Thyroid gland (tissue), 4 donors: ENCODE results near the gene PRKCH. TPM values are rescaled to one million over a fixed set of nuclear protein-coding genes. Genes with fewer than 3 reads are reported as not detected.

Source experiments
- DNase-seq, 2 donors: peaks; one replicate each; pipeline ENCODE4 v3.0.0-alpha.2; 2019
- H3K27ac ChIP-seq, 3 donors: fragments of 200-600 bp; sonication (generic); 1 replicate in 2 of 3; 2 replicates in 1 of 3; pipeline ENCODE4 v1.5.1; 2016 to 2019; ENCODE audit warnings: mild to moderate bottlenecking in 1 of 3, moderate library complexity in 1 of 3
- H3K27me3 ChIP-seq: fragments of 200-600 bp; sonication (generic); one replicate; pipeline ENCODE4 v1.5.1; 2019
- H3K36me3 ChIP-seq, 2 donors: fragments of 200-600 bp; sonication (generic); one replicate each; pipeline ENCODE4 v1.5.1; 2016 to 2019
- H3K4me1 ChIP-seq, 2 donors: fragments of 200-600 bp; sonication (generic); one replicate each; pipeline ENCODE4 v1.5.1; 2017 to 2019
- H3K4me3 ChIP-seq, 3 donors: fragments of 200-600 bp; sonication (generic); replicated peaks in 1 of 3; 1 replicate in 2 of 3; 2 replicates in 1 of 3; pipeline ENCODE4 v1.5.1; 2016; ENCODE audit warnings: mild to moderate bottlenecking in 1 of 3
- H3K9me3 ChIP-seq: fragments of 200-600 bp; sonication (generic); one replicate; pipeline ENCODE4 v1.5.1; 2017
- POLR2A ChIP-seq, 2 donors: fragments of 450-650 bp; IDR thresholded peaks; one replicate each; pipeline ENCODE4 v1.6.1; 2017; ENCODE audit warnings: antibody characterized with exemption in 2 of 2, mild to moderate bottlenecking in 2 of 2, moderate library complexity in 1 of 2
- WGBS, 2 donors: methylation state at CpG; one replicate each; pipeline ENCODE4 v1.1.5; 2017; 5-methylcytosine and 5-hydroxymethylcytosine counted together
- intact Hi-C: fragments of 100-400 bp; cut with DNase I; formaldehyde crosslinking; loops from one replicate; pipeline ENCODE4 v1.15.1; 2023
- total RNA-seq, 4 donors: library from RNA; depleted of rRNA; stranded (reverse); fragments of >200 nt; gene quantifications; one replicate each; pipeline ENCODE4 v1.2.3, GENCODE V29; 2016
- TF ChIP-seq, protein P1 (sequence below), 6 experiments: fragments of 200-600 bp in 3 of 6; fragments of 450-650 bp in 3 of 6; sonication (generic) in 3 of 6; IDR thresholded peaks; one replicate each; pipeline ENCODE4 v1.5.1; 2016 to 2019; ENCODE audit warnings: antibody characterized with exemption in 6 of 6, mild to moderate bottlenecking in 2 of 6, inconsistent platforms in 1 of 6, moderate library complexity in 1 of 6

Gene PRKCH
- total RNA-seq, 4 donors from 2014 or later: 34.0 to 68.7 (median 49.8) TPM

DNA sequence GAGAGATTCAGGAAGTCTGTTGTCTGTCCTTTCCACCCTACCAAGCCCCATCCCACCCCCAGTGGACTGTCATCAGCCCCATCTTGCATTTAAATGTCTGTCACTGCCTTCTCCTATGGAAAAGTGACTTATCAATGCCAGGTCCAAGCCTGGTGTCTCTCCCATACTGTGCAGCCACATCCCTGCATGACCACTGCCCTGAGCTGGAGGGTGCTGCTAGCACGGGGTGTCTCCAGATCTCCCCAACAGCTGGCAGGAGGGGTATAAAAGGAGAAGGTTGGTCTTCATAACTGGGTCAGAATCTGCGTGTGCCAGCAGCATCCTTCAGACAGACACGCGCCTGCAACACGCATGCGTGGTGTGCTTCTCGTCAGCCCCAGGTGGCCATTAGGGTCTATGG is 219.6 kb downstream of the PRKCH start:
- WGBS, 2 donors: 85 to 96% methylated on average over 7 of the region's 7 CpGs
- Histone ChIP-seq H3K27me3 (no peaks in the 10 kb centered on the region), H3K27ac (peak overlapping the region in 1 of 3 donors; percentile 93), H3K4me1 (peaks cover 63 to 79% of the 10 kb centered on the region in 2 donors), H3K4me3 (no peak overlapping the region), H3K36me3 (no peaks in the 10 kb centered on the region), H3K9me3 (no peaks in the 10 kb centered on the region)
- intact Hi-C loops: no loop called here
- no peak for DNase-seq
- TF ChIP-seq, protein P1, sequence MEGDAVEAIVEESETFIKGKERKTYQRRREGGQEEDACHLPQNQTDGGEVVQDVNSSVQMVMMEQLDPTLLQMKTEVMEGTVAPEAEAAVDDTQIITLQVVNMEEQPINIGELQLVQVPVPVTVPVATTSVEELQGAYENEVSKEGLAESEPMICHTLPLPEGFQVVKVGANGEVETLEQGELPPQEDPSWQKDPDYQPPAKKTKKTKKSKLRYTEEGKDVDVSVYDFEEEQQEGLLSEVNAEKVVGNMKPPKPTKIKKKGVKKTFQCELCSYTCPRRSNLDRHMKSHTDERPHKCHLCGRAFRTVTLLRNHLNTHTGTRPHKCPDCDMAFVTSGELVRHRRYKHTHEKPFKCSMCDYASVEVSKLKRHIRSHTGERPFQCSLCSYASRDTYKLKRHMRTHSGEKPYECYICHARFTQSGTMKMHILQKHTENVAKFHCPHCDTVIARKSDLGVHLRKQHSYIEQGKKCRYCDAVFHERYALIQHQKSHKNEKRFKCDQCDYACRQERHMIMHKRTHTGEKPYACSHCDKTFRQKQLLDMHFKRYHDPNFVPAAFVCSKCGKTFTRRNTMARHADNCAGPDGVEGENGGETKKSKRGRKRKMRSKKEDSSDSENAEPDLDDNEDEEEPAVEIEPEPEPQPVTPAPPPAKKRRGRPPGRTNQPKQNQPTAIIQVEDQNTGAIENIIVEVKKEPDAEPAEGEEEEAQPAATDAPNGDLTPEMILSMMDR (IDR thresholded peaks at IDR 0.05): no peak
- TF ChIP-seq POLR2A (IDR thresholded peaks at IDR 0.05): no peak

DNA sequence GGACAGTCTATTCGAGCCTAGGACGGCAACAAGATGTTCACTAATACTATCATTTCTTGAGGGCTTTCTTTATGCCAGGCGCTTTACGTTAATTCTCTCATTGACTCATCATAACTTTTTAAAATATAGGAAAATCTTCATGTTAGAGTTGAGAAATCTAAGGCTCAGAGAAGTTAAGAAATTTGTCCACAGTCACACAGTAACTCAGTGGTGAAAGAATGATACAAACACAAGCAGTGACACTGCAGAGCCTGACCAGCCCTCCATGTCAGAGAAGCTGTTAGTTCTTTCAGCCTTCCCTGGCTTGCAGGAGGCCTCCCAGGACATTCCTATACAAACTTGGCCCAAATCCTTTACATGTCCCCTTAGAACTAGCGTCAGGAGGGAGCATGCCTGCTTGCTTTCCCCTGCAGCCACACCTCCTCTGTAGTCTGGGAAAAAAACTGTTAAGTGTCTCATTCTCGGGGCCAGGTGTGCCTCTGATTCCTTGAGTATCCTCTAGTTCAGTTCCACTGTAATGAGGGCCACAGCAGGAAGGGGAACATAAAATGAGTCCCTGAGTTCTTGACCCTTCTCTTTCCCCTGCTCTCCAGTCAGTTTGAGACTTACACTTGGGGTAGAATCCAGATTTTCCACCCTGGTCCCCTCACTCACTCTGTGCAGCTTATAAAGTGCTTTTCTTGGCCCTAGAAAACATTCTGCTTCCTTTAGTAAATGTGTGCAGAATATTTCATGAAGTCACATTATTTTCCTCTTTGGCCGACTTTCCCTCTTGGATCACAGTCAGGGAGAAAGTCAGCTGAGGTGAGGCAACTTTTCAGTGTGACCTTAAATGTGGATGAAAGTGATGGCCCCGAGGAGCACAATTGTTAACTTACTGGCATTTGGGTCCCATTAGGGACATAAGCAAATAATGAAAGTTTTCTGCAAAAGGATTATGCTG is 221.7 kb downstream of the PRKCH start:
- no peak overlapping the region for H3K4me3 ChIP-seq
- 56 to 60% methylated on average over 8 of the region's 8 CpGs for WGBS, 2 donors
- intact Hi-C loops: no loop called here
- no peaks in the 10 kb centered on the region for H3K9me3 ChIP-seq
- no peaks in the 10 kb centered on the region for H3K36me3 ChIP-seq
- no peaks in the 10 kb centered on the region for H3K27me3 ChIP-seq
- TF ChIP-seq POLR2A (IDR thresholded peaks at IDR 0.05): peak in 1 of 2 donors; percentile 55
- TF ChIP-seq, protein P1 (IDR thresholded peaks at IDR 0.05): no peak
- peak; percentile 67 to 68 for DNase-seq
- H3K27ac ChIP-seq: peak overlapping the region; percentile 83 to 93 (median 93)
- H3K4me1 ChIP-seq: peaks cover 65 to 79% of the 10 kb centered on the region in 2 donors

DNA sequence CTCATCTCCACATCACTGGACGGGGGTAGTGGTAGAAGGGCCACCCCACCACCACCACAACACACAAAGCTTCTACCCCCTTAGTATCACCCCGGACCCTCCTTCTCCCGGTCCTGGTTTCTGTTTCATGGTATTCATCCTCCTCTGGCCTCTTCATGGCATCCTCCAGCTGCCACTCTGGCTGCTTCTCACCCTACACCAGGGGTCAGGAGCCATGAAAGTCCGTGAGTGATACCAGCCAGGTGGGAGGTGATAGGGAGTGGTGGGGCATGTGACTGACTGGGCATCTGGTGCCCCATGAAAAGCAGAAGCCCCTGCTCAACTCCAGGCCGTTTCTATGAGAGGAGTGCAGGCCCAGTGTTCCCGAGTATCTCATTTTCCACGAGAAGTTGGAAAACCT is 222.6 kb downstream of the PRKCH start:
- WGBS, 2 donors: 90 to 92% methylated on average over 7 of the region's 7 CpGs
- H3K36me3 ChIP-seq: no peaks in the 10 kb centered on the region
- peak overlapping the region; percentile 83 to 93 (median 93) for H3K27ac ChIP-seq
- no peak for DNase-seq
- H3K4me3 ChIP-seq: no peak overlapping the region
- no peaks in the 10 kb centered on the region for H3K9me3 ChIP-seq
- H3K27me3 ChIP-seq: no peaks in the 10 kb centered on the region
- peaks cover 57 to 75% of the 10 kb centered on the region in 2 donors for H3K4me1 ChIP-seq
- intact Hi-C loops: no loop called here
- TF ChIP-seq, protein P1 (IDR thresholded peaks at IDR 0.05): no peak
- TF ChIP-seq POLR2A (IDR thresholded peaks at IDR 0.05): no peak

DNA sequence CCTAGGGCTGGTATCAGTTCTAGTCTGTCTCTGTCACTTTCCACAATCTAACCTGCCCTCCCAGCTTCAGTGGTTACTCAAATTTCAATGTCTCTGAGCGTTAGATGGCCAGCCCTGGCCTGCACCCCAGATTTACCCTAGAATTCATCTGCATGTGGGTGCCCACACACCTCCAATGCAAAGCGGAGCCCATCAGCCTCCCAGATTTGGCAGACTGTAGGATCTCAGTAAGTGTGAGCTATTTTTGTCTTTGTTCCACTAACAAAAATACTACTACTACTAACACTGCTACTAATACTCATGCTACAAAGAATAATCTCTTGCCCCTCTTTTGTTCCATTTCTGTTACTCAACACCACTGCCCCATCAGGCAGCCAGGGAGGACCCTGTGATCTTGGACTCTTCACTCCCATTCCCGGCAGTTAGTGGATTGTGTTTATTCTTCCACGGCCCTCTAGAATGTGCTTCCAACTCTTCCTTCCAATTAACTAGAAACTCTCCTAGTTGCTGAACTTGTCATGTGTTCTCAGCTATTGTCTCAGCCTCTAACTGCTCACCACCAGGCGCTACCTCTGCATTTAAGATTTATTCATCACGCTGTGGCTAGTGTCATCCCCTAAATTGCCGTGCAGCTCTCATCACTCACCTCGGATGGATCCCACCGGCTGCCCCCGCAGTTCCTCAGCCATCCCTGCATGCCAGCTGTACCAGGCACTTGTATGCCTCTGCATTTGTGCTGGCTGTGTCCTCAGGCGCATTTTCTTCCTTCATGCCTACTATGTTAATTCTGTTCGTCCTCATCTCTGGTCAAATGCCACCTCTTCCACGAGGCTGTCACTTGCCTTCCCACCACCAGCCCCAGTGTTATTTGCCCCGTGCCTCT is 223.3 kb downstream of the PRKCH start:
- TF ChIP-seq POLR2A (IDR thresholded peaks at IDR 0.05): peak in 1 of 2 donors; percentile 40
- TF ChIP-seq, protein P1 (IDR thresholded peaks at IDR 0.05): peak in 1 of 6 experiments; percentile 18
- no peaks in the 10 kb centered on the region for H3K27me3 ChIP-seq
- peak overlapping the region; percentile 83 to 93 (median 93) for H3K27ac ChIP-seq
- no peaks in the 10 kb centered on the region for H3K36me3 ChIP-seq
- intact Hi-C loops: no loop called here
- WGBS, 2 donors: 63 to 65% methylated on average over 14 of the region's 14 CpGs
- peaks cover 50 to 67% of the 10 kb centered on the region in 2 donors for H3K4me1 ChIP-seq
- DNase-seq: peak in 1 of 2 donors; percentile 53
- no peaks in the 10 kb centered on the region for H3K9me3 ChIP-seq
- no peak overlapping the region for H3K4me3 ChIP-seq
